Retinal pigment epithelial cell (primary cell): ENCODE measurements around the gene TCEAL4.

Source experiments
- DNase-seq: peaks from one replicate; pipeline ENCODE4 v3.0.0-alpha.2; 2010; ENCODE audit warnings: low read depth
- H3K4me3 ChIP-seq: 2 replicates; pipeline ENCODE4 v1.5.1; 2011; ENCODE audit warnings: mild to moderate bottlenecking, low read length, control low read depth, moderate library complexity
- TF ChIP-seq, protein P1 (sequence below): conservative IDR thresholded peaks from 2 replicates; pipeline ENCODE4 v1.5.1; 2011; ENCODE audit warnings: low read depth, low read length, control low read depth, inconsistent platforms

The TCEAL4 gene

DNA sequence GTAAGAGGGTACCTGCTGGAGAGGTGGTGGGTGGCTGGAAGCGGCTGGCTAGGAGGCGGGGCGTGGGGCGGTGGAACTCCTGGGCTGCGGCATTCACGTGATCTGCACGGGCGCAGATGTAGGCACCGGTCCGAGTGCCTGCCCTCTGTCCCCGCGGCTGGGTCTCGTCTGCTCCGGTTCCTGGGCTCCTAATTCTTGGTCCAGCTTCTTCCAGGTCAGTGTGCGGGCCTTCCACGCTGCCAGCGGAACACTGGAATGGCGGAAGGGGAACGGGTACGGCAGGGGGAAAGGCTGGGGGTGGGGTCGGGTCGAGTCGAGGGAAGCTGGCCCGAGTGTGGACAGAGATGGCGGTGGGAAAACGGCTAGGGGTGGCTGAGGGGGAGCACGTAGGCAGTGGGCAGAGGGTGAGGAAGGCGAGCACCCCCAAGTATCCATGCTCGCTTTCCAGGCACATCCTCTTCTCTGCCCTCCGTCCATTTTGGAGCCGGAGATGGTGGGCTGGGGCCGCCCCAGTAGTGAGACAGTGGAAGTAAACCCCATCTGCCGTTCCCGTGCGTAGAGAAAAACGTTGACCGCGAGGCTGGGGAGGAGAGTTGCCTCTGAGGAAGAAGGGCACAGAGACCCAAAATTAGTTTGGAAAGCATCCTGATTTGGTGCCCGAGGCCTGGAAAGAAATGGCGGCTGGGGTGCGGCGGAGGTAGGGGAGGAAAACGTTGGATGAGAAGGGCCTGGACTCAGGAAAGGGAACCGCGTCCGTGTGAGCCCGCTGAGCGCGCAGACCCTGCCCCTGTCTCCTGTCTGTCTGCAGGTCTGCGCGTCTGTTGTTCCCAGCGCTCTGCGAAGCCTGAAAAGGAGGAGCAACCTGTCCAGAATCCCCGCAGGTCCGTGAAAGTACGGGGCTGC, at the start of gene TCEAL4:
TCEAL4 (plus strand) TSS at position 105 of the 903 bp plus-strand sequence. CDS start 1,161 bp downstream, outside the sequence.
- peak within 1 kb of the TSS; percentile 80 for H3K4me3 ChIP-seq
- no peak for DNase-seq
- TF ChIP-seq, protein P1, sequence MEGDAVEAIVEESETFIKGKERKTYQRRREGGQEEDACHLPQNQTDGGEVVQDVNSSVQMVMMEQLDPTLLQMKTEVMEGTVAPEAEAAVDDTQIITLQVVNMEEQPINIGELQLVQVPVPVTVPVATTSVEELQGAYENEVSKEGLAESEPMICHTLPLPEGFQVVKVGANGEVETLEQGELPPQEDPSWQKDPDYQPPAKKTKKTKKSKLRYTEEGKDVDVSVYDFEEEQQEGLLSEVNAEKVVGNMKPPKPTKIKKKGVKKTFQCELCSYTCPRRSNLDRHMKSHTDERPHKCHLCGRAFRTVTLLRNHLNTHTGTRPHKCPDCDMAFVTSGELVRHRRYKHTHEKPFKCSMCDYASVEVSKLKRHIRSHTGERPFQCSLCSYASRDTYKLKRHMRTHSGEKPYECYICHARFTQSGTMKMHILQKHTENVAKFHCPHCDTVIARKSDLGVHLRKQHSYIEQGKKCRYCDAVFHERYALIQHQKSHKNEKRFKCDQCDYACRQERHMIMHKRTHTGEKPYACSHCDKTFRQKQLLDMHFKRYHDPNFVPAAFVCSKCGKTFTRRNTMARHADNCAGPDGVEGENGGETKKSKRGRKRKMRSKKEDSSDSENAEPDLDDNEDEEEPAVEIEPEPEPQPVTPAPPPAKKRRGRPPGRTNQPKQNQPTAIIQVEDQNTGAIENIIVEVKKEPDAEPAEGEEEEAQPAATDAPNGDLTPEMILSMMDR: no peak

DNA sequence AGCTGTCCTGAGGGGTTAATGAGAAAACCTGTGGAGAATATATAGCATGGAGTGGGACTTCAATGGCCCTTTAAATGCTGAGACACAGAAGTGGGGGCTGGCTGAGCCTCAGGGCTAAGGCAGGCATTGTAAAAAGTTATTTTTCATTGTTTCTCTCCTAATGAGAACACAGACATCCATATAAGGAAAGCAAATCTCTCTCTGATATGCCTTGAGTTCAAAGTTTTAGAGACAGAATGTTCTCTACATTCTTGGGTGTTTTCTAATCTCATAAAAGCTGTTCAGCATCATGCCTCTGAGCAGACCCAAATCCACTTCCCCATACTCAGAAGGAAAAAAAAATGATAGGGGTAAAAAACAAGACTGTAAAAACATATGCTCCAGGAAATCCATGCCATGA, 49.2 kb upstream of the TCEAL4 start:
- TF ChIP-seq, protein P1: no peak

DNA sequence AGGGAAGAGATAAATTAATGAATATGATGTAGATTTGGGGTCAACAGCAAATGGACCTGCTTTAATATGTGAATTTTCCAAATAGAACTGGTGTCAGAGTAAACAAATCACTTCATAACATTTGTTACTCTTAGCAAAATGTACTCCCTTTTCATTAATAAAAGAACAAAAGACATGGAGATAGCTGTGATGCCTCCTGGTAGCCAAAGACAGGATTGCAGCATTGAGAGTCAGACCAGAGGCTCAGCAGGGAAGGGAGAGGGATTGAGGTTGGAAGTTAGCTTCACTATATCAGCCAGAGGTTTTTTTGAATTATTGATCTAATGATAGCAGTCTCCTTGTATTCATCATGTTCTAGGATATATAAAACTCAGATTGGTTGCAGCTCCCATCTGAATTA, 48.6 kb upstream of the TCEAL4 start:
- no peak for DNase-seq
- TF ChIP-seq, protein P1: no peak
- H3K4me3 ChIP-seq: no peak overlapping the region

More for the DNA sequence above, 49.2 kb upstream of the TCEAL4 start:
- no peak overlapping the region for H3K4me3 ChIP-seq
- DNase-seq: no peak

DNA sequence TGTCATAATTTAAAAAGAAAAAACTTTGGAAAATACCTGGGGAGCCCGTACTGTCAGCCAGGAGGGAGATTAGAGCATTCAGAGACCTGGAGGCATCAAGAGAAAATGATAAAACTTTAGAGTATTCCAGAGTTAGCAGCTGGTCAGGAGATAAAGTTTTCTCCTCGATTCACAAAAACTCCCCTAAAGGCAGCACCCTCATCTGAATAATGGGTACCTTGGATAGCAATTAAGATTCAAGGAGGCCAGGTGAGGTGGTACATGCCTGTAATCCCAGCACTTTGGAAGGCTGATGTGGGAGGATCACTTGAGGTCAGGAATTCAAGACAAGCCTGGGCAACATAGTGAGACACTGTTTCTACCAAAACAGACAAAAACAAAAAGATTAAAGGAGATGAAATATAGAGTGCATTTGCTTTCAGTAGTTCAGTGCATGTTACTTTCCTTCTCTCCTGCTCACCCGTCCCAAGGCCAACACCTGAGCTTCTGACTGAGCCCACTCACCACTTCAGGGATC, 47.4 kb upstream of the TCEAL4 start:
- TF ChIP-seq, protein P1: no peak
- no peak overlapping the region for H3K4me3 ChIP-seq
- DNase-seq: no peak

DNA sequence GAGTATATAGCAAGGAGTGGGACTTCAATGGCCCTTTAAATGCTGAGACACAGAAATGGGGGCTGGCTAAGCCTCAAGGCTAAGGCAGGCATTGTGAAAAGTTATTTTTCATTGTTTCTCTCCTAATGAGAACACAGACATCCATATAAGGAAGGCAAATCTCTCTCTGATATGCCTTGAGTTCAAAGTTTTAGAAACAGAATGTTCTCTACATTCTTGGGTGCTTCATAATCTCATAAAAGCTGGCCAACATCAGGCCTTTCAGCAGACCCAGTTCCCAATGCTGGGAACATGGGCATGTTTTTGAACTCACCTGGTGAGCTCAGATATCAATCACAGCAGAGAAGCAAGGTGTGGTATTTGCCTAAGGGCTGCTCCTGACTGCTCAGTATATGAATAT, 46.6 kb upstream of the TCEAL4 start:
- TF ChIP-seq, protein P1: no peak
- no peak for DNase-seq
- no peak overlapping the region for H3K4me3 ChIP-seq

DNA sequence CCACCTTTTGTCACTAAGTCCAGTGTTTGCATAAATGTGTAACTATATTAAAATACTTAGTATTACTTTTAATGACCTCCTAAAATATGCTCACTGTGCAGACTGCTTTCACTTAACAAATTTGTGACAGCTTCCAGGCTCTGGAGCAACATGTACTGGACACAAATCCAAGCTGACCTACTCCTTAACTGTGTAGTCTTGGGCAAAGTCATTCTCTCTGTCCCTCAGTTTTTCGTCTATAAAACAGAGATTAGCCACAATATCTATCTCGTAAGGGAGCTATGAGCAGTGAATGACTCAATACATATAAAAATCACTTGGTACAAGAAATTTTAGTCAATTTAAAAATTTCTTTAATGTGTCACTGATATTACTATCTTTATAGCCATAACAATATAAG, 45.6 kb upstream of the TCEAL4 start:
- no peak overlapping the region for H3K4me3 ChIP-seq
- TF ChIP-seq, protein P1: no peak

DNA sequence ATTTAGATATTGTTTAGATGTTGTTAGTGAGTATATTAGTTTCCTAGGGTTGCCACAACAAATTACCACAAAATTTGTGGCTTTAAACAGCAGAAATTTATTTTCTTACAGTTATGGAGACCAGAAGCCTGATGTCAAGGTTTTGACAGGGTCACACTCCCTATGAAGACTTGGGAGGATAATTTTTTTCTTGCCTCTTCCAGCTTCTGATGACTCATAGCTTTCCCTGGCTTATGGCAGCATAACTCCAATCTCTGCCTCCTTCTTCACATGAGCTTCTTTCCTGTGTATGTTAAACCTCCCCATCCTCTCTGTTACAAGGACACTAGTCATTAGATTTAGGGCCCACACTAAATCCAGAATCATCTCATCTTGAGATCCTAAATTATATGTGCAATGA, 45.2 kb upstream of the TCEAL4 start:
- no peak for DNase-seq
- no peak overlapping the region for H3K4me3 ChIP-seq
- TF ChIP-seq, protein P1: no peak

More for the DNA sequence above, 45.6 kb upstream of the TCEAL4 start:
- no peak for DNase-seq
